Stimulated activated CD4-positive, alpha-beta T cell treated with anti-CD3 and anti-CD28 coated beads, Interleukin-1b, Interleukin-23, amount 100 ng/mL, for 4 hours (primary cell): ENCODE data around the gene RPS6KA5.

Experiments used
- DNase-seq, 2 donors: peaks; one replicate each; pipeline ENCODE4 v3.0.0-alpha.2; 2020; ENCODE audit warnings: low read depth in 2 of 2

The RPS6KA5 gene

GRCh38 chr14:90809530-90810312 lies 250.7 kb downstream of the RPS6KA5 start:
- no peak for DNase-seq

DNA sequence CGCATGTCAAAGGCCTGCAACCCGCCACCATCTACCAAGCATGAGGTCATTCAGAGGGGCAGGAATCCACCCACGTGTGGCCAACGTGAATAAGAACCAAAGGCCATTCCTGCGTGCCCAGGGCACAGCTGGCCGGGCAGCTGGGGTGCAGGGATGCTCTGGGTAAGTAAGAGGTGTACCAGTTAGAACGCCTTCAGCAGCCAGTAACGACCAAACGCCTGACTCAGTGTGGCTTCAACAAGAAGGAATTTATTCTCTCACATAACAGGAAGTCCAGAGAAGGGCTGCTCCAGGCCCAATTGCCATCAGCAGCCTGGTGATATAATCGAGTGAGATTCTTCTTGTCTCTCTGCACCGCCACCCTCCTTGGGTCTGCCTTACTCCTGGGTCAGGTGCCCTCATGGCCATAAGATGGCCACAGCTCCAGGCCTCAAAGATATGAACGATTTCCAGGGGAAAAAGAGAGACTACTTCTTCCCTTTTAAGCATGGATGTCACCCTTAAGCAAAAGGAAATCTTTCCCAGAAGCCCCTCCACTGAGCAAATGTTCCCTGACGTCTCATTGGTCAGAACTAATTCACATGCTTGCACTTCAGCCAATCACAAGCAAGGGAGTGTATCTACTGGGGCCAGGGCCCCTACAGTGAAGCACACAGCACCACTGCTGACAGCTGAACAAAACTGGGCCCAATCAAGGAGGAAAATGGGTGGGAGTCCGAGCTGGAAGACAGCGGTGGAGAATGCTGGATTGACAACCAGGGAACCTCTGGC lies 251.5 kb downstream of the RPS6KA5 start:
- DNase-seq, result no peak

DNA sequence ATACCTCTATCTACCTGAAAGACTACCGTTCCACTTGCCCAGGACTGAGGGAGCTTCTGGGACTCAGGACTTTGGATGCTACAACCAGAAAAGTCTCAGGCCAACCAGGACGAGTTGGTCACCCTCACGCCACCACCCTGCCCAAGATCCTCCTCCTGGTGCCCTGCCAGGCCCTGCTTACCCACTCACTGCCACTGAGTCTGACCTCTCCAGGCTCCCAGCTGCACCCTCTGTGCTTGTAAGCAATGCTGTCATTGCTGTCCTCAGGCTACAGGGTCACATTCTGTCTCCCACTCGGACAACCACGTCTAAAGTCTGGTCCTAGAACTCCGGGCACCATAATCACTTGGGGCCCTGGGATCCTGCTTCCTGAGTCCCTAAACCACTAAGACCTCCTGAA lies 253.4 kb downstream of the RPS6KA5 start:
- DNase-seq, result no peak

DNA sequence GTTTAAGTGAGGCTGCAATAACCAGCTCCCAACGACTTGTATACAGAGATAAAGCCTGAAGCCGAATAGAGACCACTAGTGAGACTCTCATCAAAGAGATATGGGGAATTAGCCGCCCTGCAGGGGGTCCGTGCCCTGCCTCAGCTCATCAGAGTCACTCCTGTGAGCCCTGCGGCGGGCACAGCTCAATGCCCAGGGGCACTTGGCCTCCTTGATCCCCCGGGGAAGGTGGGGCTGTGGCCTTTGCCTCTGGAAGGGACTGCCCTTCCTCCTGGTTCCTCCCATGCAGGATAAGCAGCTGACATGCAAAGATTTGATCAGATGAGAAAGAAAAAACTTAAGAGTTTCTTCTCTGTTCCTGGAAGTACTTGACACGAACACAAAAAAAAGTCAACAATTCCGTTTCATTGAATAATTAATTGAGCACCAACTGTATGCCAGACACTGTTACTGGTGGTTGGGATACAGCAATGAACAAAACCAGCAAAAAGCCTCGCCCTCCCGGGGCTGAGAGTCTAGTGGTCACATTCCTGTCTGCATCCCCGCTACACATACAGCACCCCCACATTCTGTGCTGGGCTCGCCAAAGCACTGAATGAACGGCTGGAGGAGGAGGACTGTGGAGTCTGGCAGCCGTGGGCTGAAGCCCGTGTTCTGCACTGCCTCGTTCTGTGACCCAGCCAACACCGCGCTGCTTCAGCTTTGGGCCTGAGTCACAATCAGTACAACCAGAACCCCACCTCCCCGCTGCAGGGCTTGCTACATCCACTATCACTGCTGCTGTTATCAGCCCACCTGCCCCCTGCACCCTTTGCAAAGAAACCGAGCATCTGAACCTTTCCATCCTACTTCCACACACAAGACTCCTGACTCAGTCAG lies 254.5 kb downstream of the RPS6KA5 start:
- no peak for DNase-seq

DNA sequence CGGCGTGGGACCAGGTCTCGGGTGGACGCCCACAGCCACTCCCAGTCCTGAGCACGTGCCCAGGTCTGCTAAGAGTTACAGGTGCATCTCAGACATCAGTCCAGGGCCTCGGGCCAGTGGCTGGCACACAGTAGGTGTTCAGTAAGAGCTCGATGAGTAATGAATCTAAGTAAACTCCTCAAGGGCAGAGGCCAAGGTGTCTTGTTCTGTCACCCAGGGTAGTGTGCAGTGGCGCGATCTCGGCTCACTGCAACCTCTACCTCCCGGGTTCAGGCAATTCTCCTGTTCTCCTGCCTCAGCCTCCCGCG lies 255.4 kb downstream of the RPS6KA5 start:
- DNase-seq, result no peak

- DNase-seq, result no peak
These were observed 256.0 kb downstream of the RPS6KA5 start for GRCh38 chr14:90804292-90805083.

- no peak for DNase-seq
These were observed 257.2 kb downstream of the RPS6KA5 start for GRCh38 chr14:90803249-90803648.

DNA sequence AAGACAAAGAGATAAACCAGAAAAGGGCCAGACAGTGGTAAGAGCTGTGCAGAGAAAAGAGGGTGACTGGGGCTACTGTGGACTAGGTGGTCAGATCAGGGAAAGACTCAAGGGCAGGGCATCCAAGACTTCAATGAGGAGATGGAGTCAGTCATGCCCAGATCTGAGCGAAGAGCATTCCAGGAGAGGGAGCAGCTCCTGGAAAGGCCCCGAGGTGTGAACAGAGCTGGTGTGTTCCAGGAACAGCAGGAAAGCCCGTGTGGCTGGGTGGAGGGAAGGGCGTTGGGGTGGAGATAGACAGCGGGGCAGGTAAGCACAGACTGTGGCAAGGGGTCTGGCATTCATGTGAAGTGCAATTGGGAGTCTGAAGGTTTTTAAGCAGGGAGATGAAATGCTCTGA lies 261.0 kb downstream of the RPS6KA5 start:
- DNase-seq, result no peak

- DNase-seq, result no peak
These were observed 262.5 kb downstream of the RPS6KA5 start for GRCh38 chr14:90797919-90798318.
